HG02981 (cell line): ENCODE results near the gene INVS.
"Not testable (repeated sequence)": the region's sequence is repeated elsewhere in the genome, so short reads cannot be mapped to it uniquely, and the experiment has no call there.

ENCODE experiments used
- ATAC-seq: cut with Tn5 transposase; IDR thresholded peaks from one replicate; pipeline ENCODE4 v1.9.1; 2021; ENCODE audit warnings: mild to moderate bottlenecking, moderate library complexity; ENCODE audit not compliant: unreplicated experiment

Gene INVS

GRCh38 chr9:100082782-100083181, 16.3 kb upstream of the INVS start:
- no peak for ATAC-seq

- ATAC-seq: peak; percentile 26
Observed at GRCh38 chr9:100083448-100084127, 15.5 kb upstream of the INVS start.

GRCh38 chr9:100084128-100084453, 15.0 kb upstream of the INVS start:
- ATAC-seq: peak; percentile 37

GRCh38 chr9:100084734-100085133, 14.3 kb upstream of the INVS start:
- ATAC-seq: peak; percentile 83

- ATAC-seq: no peak
Observed at GRCh38 chr9:100086097-100086635, 12.9 kb upstream of the INVS start.

- ATAC-seq: no peak
Observed at GRCh38 chr9:100087218-100087617, 11.8 kb upstream of the INVS start.

- ATAC-seq: no peak
Observed at GRCh38 chr9:100088202-100088601, 10.8 kb upstream of the INVS start.

- no peak for ATAC-seq
Observed at GRCh38 chr9:100090880-100091279, 8.2 kb upstream of the INVS start.

- ATAC-seq: no peak
Observed at GRCh38 chr9:100091650-100092049, 7.4 kb upstream of the INVS start.

- no peak for ATAC-seq
Observed at GRCh38 chr9:100092066-100092465, 7.0 kb upstream of the INVS start.

- ATAC-seq: not testable (repeated sequence)
Observed at GRCh38 chr9:100094411-100094810, 4.6 kb upstream of the INVS start.

- ATAC-seq: no peak
Observed at GRCh38 chr9:100096378-100096916, 2.6 kb upstream of the INVS start.

GRCh38 chr9:100098046-100098886, 777 bp upstream of the INVS start:
- ATAC-seq: peak; percentile 12

- ATAC-seq: no peak
Observed at GRCh38 chr9:100099722-100100042, 639 bp downstream of the INVS start.

- no peak for ATAC-seq
Observed at GRCh38 chr9:100100146-100100667, 1.2 kb downstream of the INVS start.

- ATAC-seq: no peak
Observed at GRCh38 chr9:100101608-100102007, 2.6 kb downstream of the INVS start.

- ATAC-seq: no peak
Observed at GRCh38 chr9:100104314-100104713, 5.3 kb downstream of the INVS start.

GRCh38 chr9:100105861-100106260, 6.8 kb downstream of the INVS start:
- ATAC-seq: no peak

GRCh38 chr9:100106616-100107015, 7.6 kb downstream of the INVS start:
- ATAC-seq: no peak

- ATAC-seq: no peak
Observed at GRCh38 chr9:100108559-100108958, 9.5 kb downstream of the INVS start.

GRCh38 chr9:100111235-100111634, 12.2 kb downstream of the INVS start:
- ATAC-seq: no peak
